Central memory CD4-positive, alpha-beta T cell (primary cell): ENCODE data around the gene ADAMTSL5.
A peak's percentile ranks its signal among the peaks of the same experiment; 100 is the strongest.
"Not testable (repeated sequence)": the region's sequence is repeated elsewhere in the genome, so short reads cannot be mapped to it uniquely, and the experiment has no call there.

Source experiments
- DNase-seq: peaks from one replicate; pipeline ENCODE4 v3.0.0; 2022

The ADAMTSL5 gene

DNA sequence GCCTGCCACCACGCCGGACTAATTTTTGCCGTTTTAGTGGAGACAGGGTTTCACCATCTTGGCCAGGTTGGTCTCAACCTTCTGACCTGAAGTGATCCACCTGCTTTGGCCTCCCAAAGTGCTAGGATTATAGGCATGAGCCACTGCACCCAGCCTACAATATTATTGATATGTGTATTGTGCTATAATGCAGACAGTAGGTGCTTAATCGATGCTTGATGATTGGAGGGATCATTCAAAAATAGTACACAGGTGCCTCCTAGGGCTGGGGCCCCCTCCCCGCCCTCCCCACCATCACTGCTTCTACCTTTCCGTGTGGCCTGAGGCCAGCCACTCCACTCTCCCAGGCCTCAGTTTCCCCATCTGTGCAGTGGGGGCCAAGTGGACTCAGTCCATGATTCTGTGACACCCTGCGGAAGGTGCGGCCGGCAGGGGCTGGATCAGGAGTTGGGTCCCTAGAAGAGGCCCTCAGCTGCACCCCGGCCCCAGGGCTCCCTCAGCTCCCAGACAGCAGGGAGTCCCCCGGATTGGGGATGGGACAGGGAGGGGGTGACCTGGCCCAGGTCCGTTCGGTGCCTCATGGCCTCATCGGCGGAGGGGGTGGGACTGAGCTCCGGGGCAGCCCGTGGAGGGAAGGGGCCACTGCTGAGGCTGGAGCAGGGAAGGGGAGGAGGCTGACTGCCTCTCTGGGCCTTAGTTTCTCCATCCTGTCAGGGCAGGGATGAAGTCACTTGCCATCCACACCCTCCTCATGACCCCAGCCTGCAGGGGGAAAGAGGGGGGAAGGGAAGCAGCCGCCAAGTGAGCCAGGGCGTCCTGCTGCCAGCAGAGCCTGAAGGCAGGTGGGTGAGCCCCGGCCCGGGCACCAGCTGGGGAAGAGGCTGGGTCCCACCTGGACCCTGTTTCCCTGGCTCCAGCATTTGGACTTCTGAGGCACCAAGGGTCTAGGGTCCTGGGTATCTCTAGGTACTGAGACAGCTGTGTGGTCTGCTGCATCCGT, 1.2 kb downstream of the ADAMTSL5 start:
- DNase-seq: no peak

DNA sequence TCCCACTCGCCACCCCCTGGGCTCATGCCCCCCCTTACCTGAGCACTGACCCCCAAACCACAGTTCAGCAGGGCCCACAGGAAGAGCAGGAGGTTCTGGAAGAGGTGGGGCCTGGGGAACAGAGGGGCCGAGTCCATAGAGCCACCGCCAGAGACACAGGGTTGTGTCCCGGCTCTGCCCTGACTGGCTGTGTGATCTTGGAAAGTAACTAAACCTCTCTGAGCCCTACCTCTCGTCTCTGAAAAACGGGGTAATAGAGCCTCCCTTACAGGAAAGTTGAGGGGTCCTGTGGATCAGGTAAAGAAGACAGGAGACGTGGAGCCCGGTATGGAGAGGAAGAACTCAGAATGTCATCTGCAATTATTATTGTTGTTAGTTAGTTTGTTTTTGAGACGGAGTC, 2.0 kb downstream of the ADAMTSL5 start:
- no peak for DNase-seq

DNA sequence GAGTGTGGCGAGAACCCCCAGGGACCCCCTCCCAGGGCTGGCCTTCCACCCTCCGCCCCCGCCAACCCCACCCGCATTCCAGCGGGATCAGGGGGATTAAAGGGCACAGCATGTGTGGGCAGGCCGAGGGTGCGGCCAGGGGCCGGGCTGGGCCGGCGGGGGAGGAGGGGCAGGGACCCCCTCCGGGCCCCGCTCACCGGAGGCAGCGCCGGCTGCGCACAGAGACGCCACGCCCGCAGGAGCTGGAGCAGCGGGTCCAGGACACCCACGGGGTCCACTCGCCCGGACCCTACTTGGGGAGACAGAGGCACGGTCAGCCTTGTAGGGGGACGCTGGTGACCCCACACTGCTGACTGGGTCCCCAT, 2.4 kb downstream of the ADAMTSL5 start:
- no peak for DNase-seq

DNA sequence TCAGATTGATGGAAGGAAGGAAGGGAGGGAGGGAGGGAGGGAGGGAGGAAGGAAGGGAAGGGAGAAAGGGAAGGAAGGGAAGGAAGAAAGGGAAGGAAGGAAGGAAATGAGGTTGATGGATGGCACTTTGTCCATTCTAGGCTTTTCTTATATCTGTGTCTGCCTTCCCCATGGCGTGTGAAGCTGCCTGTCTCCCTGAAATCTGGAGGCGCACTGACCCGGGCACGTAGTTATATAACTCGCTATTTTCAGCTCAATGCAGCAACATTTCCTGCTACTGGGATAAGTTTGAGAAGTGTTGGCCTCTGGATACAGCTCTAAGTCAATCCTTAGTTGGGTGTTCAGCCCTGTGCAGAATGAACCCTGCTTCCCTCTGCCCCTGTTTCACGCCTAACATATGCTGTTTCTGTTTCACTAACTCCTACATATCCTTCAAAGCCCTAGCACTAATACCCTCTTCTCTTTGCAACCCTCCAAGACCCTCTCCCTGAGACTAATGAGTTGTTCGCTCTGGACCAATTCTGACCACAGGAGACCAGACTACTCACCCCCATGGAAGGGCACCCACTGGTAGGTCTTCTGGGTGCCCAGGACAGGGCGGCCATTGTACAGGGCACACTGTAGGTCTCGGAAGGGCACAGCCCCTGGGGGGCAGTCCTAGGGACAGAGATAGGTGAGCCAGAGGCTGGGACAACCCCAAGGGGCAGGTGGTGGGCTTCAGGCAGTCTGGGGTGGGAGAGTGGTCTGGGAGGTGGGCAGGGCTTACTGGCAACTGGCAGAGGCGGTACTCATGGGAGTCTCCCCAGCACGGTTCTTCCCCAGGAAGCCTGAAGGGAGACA, 3.0 kb downstream of the ADAMTSL5 start:
- DNase-seq: no peak

DNA sequence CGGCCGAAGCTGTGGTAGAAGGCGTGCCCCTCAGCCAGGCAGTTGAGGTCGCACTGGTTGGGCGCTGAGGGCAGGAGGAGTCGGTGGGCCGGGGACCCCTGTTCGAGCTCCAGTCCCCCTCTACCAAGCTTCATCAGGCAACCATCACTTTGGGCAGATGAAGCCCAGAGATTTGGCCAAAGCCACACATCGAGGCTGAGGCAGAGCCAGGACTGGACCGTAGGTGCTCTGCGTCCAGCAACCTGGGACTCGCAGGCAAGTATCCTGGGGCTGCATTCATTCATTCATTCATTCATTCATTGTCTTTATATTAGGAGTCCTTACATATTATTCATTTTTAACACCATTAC, 4.3 kb downstream of the ADAMTSL5 start:
- no peak for DNase-seq

DNA sequence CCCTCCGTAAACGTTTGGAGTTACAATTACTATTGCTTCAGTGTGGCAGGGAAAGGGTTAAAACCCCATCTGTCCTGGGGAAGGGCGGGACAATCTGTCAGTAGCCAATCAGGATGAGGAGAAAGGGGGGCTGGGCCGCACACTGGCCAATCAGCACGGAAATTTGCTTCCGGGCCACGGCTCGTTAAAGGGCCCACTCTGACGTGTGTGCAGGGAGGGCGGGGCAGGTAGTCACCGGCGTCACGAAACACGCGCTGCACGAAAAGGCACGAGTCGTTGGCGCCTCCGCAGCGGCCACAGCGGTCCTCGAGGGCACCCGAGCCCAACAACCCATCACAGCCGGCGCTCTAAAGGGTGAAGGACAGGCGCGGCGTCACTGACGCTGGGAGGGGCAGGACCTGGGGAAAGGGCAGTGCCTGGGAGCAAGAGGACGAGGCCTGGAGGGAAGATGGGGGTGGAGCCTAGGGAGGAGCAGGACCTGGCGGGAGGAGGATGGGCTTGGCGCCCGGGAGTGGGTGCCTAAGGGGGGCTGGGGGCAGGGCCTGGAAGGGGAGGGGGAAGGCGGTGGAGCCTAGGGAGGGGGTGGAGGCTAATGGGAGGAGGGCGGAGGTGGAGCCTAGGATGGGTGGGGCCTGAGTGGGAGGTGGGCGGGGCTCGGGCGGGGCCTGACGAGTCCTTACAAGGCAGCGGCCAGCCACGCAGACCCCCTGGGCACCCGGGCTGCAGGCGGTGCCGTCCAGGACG, 4.9 kb downstream of the ADAMTSL5 start:
- DNase-seq: peak; percentile 91

DNA sequence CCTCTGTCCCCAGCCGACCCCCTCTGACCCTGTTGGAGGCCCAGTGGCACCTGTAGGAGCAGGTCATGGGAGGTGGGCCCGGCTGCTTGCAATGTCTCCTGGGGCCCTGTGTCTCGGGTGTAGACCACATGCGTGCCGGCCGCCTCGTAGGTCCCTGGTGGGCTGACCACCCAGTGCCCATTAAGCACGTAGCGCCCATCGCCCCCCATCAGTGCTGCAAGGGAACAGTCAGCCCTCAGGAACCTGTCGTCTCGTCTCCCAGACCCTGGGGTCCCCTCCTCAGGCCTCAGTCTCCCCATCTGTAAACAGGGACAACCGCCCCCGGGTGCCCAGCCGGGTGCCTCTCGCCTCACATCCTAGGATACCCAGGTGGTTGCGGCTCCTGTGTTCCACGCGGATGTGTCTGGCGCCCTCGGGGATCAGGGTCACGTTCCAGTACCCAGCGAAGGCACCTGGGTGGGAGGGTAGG, 5.6 kb downstream of the ADAMTSL5 start:
- no peak for DNase-seq

DNA sequence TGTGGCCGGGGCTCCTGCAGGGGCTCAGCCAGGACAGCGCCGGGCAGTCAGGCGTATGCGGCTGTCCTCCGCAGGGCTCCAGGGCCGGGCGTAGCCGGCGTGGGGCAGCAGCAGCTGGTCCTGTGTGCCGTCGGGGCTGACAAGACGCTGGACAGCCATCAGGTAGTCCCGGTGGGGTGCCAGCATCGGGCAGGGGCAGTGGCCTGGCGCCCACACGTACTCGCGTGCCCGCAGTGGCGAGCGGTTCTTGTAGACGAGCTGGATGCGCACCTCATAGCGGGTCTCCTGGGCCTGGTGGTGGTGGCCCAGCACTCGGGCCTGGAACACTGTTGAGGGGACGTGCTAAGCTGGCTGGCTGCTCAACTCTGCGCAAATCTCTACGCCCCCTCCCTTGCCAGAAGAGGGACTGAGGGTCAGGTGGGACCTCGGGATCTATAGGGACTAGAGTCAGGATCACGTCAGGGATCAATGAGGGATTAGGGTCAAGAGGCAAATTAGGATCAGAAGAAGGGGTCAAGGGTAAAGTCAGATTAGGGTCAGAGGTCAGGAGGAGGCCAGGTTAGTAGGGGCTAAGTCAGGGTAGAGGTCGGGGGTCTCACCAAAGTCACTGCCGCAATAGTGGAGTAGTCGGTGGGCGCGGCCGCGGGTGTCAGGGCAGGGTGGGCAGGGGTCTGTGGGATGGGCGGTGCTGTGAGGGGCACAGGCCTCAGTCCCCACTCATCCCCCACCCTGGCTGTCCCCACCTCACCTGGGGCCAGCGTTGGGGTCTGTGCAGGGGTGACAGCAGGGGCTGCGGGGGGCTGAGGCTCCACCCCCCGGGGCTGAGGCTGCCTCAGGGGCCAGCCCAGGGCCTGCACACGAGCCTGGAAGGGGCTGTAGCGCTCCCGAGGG, 6.6 kb downstream of the ADAMTSL5 start:
- no peak for DNase-seq

DNA sequence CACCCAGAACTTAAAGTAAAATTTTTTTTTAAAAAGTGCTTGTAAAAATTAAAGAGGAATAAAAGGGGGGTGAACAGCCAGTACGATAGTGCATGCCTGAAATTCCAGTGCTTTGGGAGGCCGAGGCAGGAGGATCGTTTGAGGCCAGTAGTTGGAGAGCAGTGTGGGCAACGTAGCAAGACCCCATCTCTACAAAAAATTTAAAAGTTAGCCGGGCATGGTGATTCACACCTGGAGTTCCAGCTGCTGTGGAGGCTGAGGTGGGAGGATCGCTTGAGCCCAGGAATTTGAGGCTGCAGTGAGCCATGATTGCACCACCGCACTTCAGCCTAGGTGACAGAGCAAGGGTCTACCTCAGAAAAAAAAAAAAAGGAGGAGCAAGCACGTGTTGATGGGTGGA, 7.8 kb downstream of the ADAMTSL5 start:
- DNase-seq: no peak

DNA sequence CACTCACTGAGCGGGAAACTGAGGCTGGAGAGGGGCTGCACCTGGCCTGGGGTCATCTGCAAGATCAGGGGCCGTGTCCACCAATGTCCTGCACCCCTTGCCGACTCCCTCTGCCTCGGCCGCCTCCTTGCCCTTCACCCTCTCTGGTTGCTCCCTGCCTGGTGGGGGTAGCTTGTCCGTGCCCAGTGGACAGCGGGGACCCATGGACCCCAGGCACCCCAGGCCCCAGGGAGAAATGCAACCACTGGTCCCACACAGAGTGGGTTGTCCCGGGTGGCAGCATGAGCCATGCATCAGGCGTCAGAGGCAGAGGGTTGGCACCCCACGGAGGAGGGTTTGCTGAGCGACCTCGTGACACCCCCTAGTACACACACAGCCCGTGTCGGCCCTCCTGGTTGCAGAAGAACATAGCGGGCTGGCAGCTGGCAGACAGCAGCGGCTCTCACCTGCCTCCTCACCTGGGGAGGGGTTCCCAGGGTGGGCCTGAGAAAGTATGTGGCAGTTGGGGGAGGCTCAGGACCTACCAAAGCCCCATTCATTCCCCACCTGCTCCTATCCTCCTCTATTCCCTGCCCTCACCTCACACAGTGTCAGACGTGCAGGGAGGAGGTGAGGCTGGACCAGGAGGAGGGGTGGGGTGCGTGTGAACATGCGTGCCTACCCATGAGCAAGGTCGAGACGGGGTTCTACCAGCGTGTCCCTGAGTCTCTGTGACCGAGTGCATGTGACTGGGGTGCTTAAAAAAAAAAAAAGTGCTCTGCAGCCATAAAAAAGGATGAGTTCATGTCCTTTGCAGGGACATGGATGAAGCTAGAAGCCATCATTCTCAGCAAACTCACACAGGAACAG, 8.7 kb downstream of the ADAMTSL5 start:
- DNase-seq: no peak

DNA sequence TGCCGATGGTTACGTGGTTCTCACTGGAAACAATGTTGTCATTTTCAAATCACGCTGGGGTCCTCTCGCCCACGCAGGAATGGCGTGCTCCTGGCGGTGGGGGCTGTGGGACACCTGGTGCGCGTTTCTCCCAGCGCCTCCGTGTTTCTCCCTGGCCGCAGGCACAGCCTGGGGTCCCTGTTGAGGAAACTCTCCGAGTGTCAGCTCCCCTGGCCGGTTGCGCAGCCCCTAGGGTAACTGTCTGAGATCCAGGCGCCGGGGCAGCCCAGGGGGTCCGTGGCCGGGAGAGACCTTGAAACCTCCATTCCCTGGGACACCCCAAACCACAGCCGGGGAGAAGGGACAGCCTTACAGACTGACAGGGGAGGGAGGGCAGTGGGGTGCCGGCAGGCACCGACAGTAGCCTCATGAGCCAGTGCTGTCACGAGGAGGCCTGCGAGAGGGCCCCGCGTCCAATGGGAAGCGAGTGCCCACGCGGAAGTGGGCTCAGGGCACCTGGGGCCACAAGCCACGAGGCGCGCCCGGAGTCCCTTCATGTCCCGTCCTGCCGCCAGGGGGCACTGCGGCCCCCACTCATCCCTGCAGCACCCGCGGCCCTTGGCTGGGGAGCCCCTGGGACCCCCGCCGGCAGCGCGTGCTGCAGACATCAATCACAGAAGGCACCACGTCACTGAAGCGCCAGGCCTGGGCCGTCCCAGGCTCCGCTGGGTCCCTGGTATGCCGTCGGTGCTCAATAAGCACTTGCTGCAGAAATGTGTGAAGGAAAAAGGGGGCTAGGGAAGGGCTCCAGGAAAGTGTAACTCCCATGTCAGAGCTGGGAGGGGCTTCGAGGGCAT, 9.5 kb downstream of the ADAMTSL5 start:
- DNase-seq: peak; percentile 40

DNA sequence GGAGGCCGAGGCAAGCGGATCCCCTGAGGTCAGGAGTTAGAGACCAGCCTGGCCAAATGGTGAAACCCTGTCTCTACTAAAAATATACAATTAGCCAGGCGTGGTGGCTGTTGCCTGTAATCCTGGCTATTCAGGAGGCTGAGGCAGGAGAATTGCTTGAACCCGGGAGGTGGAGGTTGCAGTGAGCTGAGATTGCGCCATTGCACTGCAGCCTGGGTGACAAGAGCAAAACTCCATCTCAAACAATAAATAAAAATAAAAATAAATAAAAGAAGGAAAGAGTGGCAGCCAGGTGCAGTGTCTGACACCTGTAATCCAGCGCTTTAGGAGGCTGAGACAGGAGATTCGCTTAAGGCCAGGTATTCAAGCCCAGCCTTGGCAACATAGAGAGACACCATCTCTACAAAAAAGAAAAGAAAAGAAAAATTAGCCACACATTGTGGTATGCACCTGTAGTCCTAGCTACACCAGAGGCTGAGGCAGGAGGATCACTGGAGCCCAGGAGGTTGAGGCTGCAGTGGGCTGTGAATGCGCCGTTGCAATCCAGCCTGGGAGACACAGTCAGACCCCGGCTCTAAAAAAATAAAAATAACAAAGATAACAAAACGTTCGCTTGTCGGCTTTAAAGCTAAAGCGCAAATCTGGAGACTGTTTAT, 10.3 kb downstream of the ADAMTSL5 start:
- DNase-seq: no peak

DNA sequence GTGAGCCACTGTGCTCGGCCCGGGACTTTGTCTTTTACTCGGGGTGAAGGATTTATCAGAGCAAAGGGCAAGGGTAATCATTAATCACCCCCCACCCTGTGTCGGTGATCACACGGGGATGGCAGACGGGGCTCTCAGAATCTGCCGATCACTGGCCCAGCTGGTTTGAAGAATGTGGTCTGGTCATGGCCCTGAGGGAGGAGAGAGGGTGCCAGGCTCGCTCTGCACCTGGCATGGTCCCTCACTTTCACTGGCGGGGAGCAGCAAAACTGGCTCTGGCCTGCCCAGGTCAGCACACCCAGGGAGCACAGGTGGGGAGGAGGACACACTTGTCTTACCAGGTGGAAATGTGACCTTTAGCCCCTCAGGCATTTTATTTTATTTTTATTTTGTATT, 11.6 kb downstream of the ADAMTSL5 start:
- no peak for DNase-seq

DNA sequence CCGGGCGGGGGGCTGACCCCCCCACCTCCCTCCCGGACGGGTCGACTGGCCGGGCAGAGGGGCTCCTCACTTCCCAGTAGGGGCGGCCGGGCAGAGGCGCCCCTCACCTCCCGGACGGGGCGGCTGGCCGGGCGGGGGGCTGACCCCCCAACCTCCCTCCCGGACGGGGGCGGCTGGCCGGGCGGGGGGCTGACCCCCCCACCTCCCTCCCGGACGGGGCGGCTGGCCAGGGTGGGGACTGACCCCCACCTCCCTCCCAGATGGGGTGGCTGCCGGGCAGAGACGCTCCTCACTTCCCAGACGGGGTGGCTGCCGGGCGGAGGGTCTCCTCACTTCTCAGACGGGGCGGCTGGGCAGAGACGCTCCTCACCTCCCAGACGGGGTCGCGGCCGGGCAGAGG, 13.6 kb downstream of the ADAMTSL5 start:
- not testable (repeated sequence) for DNase-seq

DNA sequence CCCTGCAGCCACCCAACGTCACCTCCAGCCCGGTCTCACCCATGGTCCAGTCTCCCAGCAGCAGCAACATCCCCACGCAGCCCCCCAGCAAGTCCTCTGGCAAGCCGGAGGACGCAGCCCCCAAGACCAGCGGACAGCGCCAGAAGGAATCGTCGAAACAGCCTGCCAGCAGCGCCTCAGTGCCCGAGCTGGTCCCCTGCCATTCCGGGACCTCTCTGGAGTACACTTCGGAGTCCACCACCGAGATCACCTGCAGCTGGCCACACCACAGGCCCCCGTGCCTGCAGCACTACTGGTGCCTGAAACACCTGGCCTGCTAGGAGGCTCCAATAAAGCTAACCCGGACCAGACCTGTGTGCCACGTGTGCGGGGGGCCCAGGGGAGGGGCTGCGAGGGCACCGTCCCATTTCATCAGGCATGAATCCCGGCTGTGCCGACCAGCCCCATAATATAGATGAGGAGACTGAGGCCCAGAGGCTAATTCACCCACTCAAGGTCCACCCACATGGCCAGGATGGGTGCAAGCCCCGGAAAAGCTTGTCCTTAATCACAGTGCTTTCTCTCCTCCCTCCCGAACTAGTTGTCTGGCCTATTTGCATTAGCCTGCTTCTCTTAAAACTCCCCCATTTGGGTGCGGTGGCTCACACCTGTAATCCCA, 15.1 kb downstream of the ADAMTSL5 start:
- DNase-seq: no peak

DNA sequence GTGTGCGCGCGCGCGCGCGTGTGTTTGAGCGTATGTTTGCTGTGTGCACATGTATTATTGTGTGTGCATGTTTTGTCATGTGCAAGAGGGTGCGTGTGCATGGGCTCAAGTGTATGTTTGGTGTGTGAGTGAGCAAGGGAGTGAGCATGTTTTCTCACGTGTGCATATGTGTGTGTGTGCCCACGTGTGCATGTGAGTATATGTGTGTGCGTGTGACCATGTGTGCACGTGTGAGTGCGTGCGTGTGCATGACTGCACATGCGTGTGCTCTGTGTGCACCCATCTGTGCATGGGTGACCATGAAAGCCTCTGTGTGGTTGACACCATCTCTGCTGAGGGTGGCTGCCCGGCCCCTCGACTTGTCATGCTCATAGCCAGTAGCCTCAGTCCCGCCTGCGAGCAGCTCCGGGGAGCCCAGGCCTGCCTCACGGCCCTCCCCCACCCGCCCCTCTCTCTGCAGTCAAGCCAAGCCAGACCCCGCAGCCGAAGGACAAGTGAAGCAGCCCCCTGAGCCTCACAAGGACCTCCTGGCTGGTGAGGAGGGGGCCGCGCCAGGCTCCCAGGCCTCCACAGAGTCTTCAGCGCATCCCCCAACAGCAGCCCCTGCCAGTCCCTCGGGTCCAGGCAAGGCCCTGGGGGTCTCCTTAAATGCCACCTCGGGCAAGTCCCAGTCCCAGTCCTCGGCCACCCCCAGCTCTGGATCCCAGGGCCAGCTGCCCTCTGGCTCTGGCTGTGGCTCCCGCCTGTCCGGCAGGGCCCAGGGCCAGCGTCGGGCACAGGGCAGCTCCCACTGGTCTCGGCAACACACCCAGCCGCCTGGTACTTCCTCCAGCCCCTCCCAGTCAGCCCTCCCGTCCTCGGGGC, 15.9 kb downstream of the ADAMTSL5 start:
- DNase-seq: no peak

DNA sequence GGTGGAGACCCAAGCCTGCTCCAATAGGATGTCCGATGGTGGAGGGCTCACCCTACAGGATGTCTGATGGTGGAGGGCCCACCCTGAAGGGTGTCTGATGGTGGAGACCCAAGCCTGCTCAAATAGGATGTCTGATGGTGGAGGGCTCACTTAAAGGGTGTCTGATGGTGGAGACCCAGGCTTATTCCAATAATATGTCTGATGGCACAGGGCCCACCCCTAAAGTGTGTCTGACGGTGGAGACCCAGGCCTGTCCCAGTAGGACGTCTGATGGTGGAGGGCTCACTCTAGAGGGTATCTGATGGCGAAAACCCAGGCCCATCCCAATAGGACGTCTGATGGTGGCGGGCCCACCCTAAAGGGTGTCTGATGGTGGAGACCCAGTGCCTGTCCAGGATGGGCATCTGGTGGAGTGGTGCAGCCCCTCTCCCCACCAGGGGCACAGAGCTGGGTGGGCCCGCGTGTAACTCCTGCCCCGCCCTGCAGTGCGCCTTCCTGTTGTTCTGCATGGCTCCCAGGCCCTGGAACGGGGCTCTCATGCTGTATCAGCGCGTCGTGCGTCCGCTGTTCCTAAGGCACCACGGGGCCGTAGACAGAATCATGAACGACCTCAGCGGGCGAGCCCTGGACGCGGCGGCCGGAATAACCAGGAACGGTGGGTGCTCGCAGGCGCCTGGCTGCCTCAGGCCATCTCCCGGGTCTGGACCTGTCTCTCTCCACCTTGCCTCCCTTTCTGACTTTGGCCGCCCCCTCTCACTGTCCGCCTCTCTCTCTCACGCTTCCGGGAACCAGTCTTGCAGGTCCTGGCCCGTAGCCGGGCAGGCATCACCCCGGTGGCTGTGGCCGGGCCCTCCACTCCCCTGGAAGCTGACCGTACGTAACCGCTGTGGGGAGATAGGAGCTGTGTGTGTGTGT, 16.8 kb downstream of the ADAMTSL5 start:
- DNase-seq: no peak
